ENCODE measurements around the gene C6orf132.

DNA sequence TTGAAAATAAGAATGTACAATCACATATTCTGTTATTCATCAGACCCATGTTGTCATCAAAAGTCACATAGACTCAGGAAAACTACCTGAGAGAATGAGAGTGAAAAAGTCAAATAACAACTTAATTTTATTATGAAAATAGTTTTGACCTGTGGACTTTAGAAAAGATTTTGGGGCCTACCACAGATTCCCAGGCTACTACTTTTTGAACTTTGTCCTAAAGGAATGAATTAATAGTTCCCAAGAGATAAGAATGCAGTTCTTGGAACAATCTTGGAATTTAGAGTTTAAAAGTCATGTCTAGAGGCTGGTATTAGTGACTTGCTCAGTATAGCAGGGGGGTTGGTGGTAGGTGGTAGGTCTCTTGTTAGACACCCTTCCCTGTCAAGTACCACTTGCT, 88.8 kb downstream of the C6orf132 start:
- TF ChIP-seq, protein P1, sequence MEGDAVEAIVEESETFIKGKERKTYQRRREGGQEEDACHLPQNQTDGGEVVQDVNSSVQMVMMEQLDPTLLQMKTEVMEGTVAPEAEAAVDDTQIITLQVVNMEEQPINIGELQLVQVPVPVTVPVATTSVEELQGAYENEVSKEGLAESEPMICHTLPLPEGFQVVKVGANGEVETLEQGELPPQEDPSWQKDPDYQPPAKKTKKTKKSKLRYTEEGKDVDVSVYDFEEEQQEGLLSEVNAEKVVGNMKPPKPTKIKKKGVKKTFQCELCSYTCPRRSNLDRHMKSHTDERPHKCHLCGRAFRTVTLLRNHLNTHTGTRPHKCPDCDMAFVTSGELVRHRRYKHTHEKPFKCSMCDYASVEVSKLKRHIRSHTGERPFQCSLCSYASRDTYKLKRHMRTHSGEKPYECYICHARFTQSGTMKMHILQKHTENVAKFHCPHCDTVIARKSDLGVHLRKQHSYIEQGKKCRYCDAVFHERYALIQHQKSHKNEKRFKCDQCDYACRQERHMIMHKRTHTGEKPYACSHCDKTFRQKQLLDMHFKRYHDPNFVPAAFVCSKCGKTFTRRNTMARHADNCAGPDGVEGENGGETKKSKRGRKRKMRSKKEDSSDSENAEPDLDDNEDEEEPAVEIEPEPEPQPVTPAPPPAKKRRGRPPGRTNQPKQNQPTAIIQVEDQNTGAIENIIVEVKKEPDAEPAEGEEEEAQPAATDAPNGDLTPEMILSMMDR (IDR thresholded peaks at IDR 0.05 in 4 of 5, conservative IDR thresholded peaks at IDR 0.05 in 1 of 5) = no peak
- TF ChIP-seq POLR2A (IDR thresholded peaks at IDR 0.05) = no peak
